Measurements from ENCODE around the gene STARD8. TPM values are rescaled to one million over a fixed set of nuclear protein-coding genes. Genes with fewer than 3 reads are reported as not detected.

Gene STARD8
- polyA plus RNA-seq, 1 experiment = 1.3 TPM

DNA sequence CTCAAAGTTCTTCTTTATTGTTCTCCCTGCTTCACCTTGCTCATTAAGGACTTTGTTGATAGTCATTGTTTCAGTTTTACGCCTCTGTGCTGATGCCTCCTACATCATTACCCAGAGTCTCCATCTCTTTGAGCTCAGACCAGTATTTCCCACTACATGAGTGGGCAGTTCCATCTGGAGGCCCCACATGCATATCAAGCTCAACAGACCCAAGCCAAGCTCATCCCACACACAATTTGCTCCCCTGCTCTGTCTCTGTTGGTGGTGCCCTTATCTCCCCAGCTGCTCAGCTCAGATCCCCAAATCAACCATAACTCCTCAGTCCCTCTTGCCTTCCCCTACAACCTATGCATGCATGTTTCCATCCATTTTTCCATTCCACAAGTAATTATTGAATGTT lies 96.3 kb downstream of the STARD8 start:
- Histone ChIP-seq H3K27me3 (ENCODE audit: control insufficient read depth, insufficient read depth, low read length) (no peaks in the 10 kb centered on the region), H3K4me3 (ENCODE audit: low read depth, low read length) (no peak overlapping the region), H3K27ac (ENCODE audit: low read depth, low read length) (no peak overlapping the region), H3K9me3 (ENCODE audit: control insufficient read depth, insufficient read depth, low read length) (no peaks in the 10 kb centered on the region)
- POLR2A ChIA-PET = no interaction called here
- CTCF ChIA-PET = no interaction called here
- no peak for DNase-seq (ENCODE audit: low read depth, low spot score)
- TF ChIP-seq, protein P1, sequence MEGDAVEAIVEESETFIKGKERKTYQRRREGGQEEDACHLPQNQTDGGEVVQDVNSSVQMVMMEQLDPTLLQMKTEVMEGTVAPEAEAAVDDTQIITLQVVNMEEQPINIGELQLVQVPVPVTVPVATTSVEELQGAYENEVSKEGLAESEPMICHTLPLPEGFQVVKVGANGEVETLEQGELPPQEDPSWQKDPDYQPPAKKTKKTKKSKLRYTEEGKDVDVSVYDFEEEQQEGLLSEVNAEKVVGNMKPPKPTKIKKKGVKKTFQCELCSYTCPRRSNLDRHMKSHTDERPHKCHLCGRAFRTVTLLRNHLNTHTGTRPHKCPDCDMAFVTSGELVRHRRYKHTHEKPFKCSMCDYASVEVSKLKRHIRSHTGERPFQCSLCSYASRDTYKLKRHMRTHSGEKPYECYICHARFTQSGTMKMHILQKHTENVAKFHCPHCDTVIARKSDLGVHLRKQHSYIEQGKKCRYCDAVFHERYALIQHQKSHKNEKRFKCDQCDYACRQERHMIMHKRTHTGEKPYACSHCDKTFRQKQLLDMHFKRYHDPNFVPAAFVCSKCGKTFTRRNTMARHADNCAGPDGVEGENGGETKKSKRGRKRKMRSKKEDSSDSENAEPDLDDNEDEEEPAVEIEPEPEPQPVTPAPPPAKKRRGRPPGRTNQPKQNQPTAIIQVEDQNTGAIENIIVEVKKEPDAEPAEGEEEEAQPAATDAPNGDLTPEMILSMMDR (IDR thresholded peaks at IDR 0.05; ENCODE audit: low read depth, low read length) = no peak

DNA sequence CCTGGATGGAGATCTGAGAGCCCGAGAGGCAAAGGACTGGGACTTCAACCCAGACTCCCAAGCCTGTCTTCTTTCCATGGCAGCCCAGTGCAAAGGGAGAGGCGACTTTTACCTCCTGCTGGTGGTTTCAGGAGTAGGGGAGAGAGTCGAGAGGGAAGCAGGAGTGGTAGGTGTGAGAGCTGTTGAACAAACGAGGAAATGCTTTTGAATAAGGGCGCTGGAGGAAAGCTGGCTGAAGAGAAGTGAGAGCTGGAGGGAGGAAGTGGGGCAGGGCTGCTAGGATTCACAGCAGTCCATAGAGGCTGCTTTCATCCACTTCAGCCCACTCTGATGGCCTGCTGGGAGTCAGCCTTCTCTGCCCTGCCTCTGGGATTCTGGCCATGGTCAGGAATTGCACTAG lies 99.5 kb downstream of the STARD8 start:
- no peaks in the 10 kb centered on the region for H3K9me3 ChIP-seq (ENCODE audit: control insufficient read depth, insufficient read depth, low read length)
- CTCF ChIA-PET = no interaction called here
- TF ChIP-seq, protein P1 (IDR thresholded peaks at IDR 0.05; ENCODE audit: low read depth, low read length) = no peak

DNA sequence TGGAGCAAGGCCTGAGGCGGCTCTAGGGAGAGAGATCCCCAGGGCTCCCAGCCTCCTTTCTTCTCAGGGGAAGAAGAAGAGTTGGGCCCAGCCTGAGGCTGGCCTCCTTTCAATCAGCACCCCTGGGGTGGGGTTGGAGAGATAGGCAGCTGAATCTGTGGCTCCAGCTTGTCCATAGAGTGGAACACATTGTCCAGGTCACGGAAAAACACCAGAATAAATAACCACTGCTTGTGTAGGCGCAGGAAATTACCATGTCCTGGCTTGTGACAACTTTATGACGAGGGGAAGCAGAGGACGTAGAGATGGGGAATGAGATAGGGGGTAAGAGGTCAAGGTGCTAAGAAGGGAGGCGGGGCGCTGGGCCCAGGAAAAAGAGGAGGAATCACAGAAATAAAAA lies 100.6 kb downstream of the STARD8 start:
- DNase-seq (ENCODE audit: low read depth, low spot score) = no peak
- ChIA-PET CTCF (no interaction called here), POLR2A (no interaction called here)
- no peaks in the 10 kb centered on the region for H3K27me3 ChIP-seq (ENCODE audit: control insufficient read depth, insufficient read depth, low read length)
- TF ChIP-seq, protein P1 (IDR thresholded peaks at IDR 0.05; ENCODE audit: low read depth, low read length) = no peak
- no peak overlapping the region for H3K27ac ChIP-seq (ENCODE audit: low read depth, low read length)
- H3K9me3 ChIP-seq (ENCODE audit: control insufficient read depth, insufficient read depth, low read length) = no peaks in the 10 kb centered on the region
- H3K4me3 ChIP-seq (ENCODE audit: low read depth, low read length) = no peak overlapping the region

More for the DNA sequence above, 99.5 kb downstream of the STARD8 start:
- Histone ChIP-seq H3K27me3 (ENCODE audit: control insufficient read depth, insufficient read depth, low read length) (no peaks in the 10 kb centered on the region), H3K27ac (ENCODE audit: low read depth, low read length) (no peak overlapping the region), H3K4me3 (ENCODE audit: low read depth, low read length) (no peak overlapping the region)
- DNase-seq (ENCODE audit: low read depth, low spot score) = no peak
- POLR2A ChIA-PET = no interaction called here

DNA sequence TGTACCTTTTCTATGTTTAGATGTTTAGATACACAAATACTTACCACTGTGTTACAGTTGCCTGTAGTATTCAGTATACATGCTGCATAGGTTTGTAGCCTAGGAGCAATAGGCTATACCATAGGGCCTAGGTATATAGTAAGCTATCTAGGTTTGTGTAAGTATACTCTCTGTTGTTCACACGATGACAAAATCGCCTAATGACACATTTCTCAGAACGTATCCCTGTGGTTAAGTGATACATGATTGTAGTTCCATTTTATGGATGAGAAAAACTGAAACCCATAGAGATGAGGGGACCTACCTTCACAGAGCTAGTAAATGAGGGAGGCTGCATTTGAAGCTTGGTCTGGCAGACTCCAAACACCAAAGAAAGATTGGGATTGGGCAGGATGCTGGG lies 102.0 kb downstream of the STARD8 start:
- DNase-seq (ENCODE audit: low read depth, low spot score) = no peak
- no peak overlapping the region for H3K27ac ChIP-seq (ENCODE audit: low read depth, low read length)
- ChIA-PET CTCF (no interaction called here), POLR2A (no interaction called here)
- H3K9me3 ChIP-seq (ENCODE audit: control insufficient read depth, insufficient read depth, low read length) = no peaks in the 10 kb centered on the region
- no peak overlapping the region for H3K4me3 ChIP-seq (ENCODE audit: low read depth, low read length)
- TF ChIP-seq, protein P1 (IDR thresholded peaks at IDR 0.05; ENCODE audit: low read depth, low read length) = no peak
- H3K27me3 ChIP-seq (ENCODE audit: control insufficient read depth, insufficient read depth, low read length) = peaks cover 3% of the 10 kb centered on the region

DNA sequence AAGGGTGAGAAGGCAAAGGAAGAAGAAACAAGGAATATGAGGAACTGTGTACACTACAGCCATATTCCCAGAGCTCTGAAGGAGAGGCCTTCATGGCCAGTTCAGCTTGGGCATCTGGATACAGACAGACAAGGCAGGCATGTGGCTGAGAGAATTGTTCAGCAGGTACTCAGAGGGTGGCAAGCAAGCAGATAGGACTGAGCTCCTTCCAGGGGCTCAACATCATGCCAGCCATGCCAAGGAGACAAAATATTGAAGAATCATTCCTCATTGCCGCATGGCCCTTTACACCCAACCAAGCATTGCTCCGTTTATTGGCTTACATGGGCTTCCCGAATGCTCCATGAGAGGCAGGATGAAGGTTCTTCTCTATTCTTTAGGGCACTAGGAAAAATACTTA lies 102.8 kb downstream of the STARD8 start:
- DNase-seq (ENCODE audit: low read depth, low spot score) = no peak
- ChIA-PET POLR2A (no interaction called here), CTCF (no interaction called here)
- Histone ChIP-seq H3K9me3 (ENCODE audit: control insufficient read depth, insufficient read depth, low read length) (no peaks in the 10 kb centered on the region), H3K4me3 (ENCODE audit: low read depth, low read length) (no peak overlapping the region), H3K27ac (ENCODE audit: low read depth, low read length) (no peak overlapping the region), H3K27me3 (ENCODE audit: control insufficient read depth, insufficient read depth, low read length) (peaks cover 3% of the 10 kb centered on the region)
- TF ChIP-seq, protein P1 (IDR thresholded peaks at IDR 0.05; ENCODE audit: low read depth, low read length) = no peak
